Erythroblast (primary cell): ENCODE data around the gene CRTC1.

Experiments used
- GATA1 ChIP-seq: IDR thresholded peaks from 2 replicates; pipeline ENCODE4 v1.6.1; 2011; ENCODE audit warnings: low read depth, mild to moderate bottlenecking, control low read depth, low read length, moderate library complexity
- POLR2A ChIP-seq: IDR thresholded peaks from 2 replicates; pipeline ENCODE4 v1.6.1; 2011; ENCODE audit warnings: mild to moderate bottlenecking, low read length

GRCh38 chr19:18677156-18677555 lies 6.3 kb upstream of the CRTC1 start:
- TF ChIP-seq POLR2A: no peak
- TF ChIP-seq GATA1: no peak
